Measurements from ENCODE around the gene PTCD2.
"Not testable (repeated sequence)": the region's sequence is repeated elsewhere in the genome, so short reads cannot be mapped to it uniquely, and the experiment has no call there.

Gene PTCD2

GRCh38 chr5:72314571-72315172 is 5.5 kb upstream of the PTCD2 start:
- in situ Hi-C loops (cut with MboI; ENCODE audit: low pct_unique_long_range_greater_than_20kb, low sequenced_read_pairs, unreplicated experiment): loop anchor here (25.0 kb wide), 1 partner anchor 527 kb away; no protein-coding TSS in a partner anchor
- TF ChIP-seq CTCF (IDR thresholded peaks at IDR 0.05; ENCODE audit: extremely low read depth, insufficient read depth, missing control alignments): no peak
- DNase-seq (ENCODE audit: low spot score): no peak

GRCh38 chr5:72319435-72319975 is 668 bp upstream of the PTCD2 start:
- in situ Hi-C loops (cut with MboI; ENCODE audit: low pct_unique_long_range_greater_than_20kb, low sequenced_read_pairs, unreplicated experiment): loop anchor here (25.0 kb wide), 1 partner anchor 532 kb away; no protein-coding TSS in a partner anchor
- not testable (repeated sequence) for DNase-seq (ENCODE audit: low spot score)

- no peak for DNase-seq (ENCODE audit: low spot score)
- no peak for TF ChIP-seq CTCF (IDR thresholded peaks at IDR 0.05; ENCODE audit: extremely low read depth, insufficient read depth, missing control alignments)
- in situ Hi-C loops (cut with MboI; ENCODE audit: low pct_unique_long_range_greater_than_20kb, low sequenced_read_pairs, unreplicated experiment): loop anchor here (25.0 kb wide), 1 partner anchor 537 kb away; no protein-coding TSS in a partner anchor
These were observed 4.1 kb downstream of the PTCD2 start for GRCh38 chr5:72324189-72324825.

- in situ Hi-C loops (cut with MboI; ENCODE audit: low pct_unique_long_range_greater_than_20kb, low sequenced_read_pairs, unreplicated experiment): no loop called here
- no peak for DNase-seq (ENCODE audit: low spot score)
- TF ChIP-seq CTCF (IDR thresholded peaks at IDR 0.05; ENCODE audit: extremely low read depth, insufficient read depth, missing control alignments): no peak
These were observed 5.6 kb downstream of the PTCD2 start for GRCh38 chr5:72325566-72326305.

GRCh38 chr5:72326306-72326649 is 6.1 kb downstream of the PTCD2 start:
- TF ChIP-seq CTCF (IDR thresholded peaks at IDR 0.05; ENCODE audit: extremely low read depth, insufficient read depth, missing control alignments): no peak
- no peak for DNase-seq (ENCODE audit: low spot score)
- in situ Hi-C loops (cut with MboI; ENCODE audit: low pct_unique_long_range_greater_than_20kb, low sequenced_read_pairs, unreplicated experiment): no loop called here

- DNase-seq (ENCODE audit: low spot score): no peak
- in situ Hi-C loops (cut with MboI; ENCODE audit: low pct_unique_long_range_greater_than_20kb, low sequenced_read_pairs, unreplicated experiment): no loop called here
- TF ChIP-seq CTCF (IDR thresholded peaks at IDR 0.05; ENCODE audit: extremely low read depth, insufficient read depth, missing control alignments): no peak
These were observed 8.0 kb downstream of the PTCD2 start for GRCh38 chr5:72328172-72328571.

GRCh38 chr5:72330712-72331111 is 10.5 kb downstream of the PTCD2 start:
- in situ Hi-C loops (cut with MboI; ENCODE audit: low pct_unique_long_range_greater_than_20kb, low sequenced_read_pairs, unreplicated experiment): no loop called here
- no peak for DNase-seq (ENCODE audit: low spot score)
- TF ChIP-seq CTCF (IDR thresholded peaks at IDR 0.05; ENCODE audit: extremely low read depth, insufficient read depth, missing control alignments): no peak

All from GM13977 (cell line).